GM23338 (cell line): ENCODE results near the gene ARHGEF25. TPM values are rescaled to one million over a fixed set of nuclear protein-coding genes. Genes with fewer than 3 reads are reported as not detected.

Experiments used
- ATAC-seq: fragments of 200-7000 bp; cut with Tn5 transposase; 3 replicates; pipeline ENCODE4 v1.9.1; 2020
- DNase-seq: peaks from one replicate; pipeline ENCODE4 v3.0.0-alpha.2; 2015; ENCODE audit warnings: low spot score
- H2AFZ ChIP-seq: fragments of 200-600 bp; sonication (generic); 2 replicates; pipeline ENCODE4 v1.8.0; 2016; ENCODE audit warnings: antibody characterized with exemption, mild to moderate bottlenecking, moderate library complexity
- H3F3A ChIP-seq: fragments of 200-600 bp; sonication (generic); replicated peaks from 2 replicates; pipeline ENCODE4 v1.8.0; 2017; ENCODE audit warnings: antibody characterized with exemption, mixed run types, low read depth
- H3K27ac ChIP-seq: fragments of 200-600 bp; sonication (generic); 2 replicates; pipeline ENCODE4 v1.6.1; 2016; ENCODE audit warnings: low read depth
- H3K27me3 ChIP-seq: fragments of 200-600 bp; sonication (generic); 2 replicates; pipeline ENCODE4 v1.8.0; 2016; ENCODE audit warnings: mild to moderate bottlenecking, mixed run types, moderate library complexity; ENCODE audit not compliant: insufficient read depth
- H3K36me3 ChIP-seq: fragments of 200-600 bp; sonication (generic); 2 replicates; pipeline ENCODE4 v1.8.0; 2016; ENCODE audit warnings: mild to moderate bottlenecking; ENCODE audit not compliant: insufficient read depth
- H3K4me1 ChIP-seq: fragments of 200-600 bp; sonication (generic); 2 replicates; pipeline ENCODE4 v1.8.0; 2016; ENCODE audit warnings: mild to moderate bottlenecking, moderate library complexity; ENCODE audit not compliant: insufficient read depth
- H3K4me2 ChIP-seq: fragments of 200-600 bp; sonication (generic); 2 replicates; pipeline ENCODE4 v1.7.1; 2017; ENCODE audit warnings: mixed run types
- H3K4me3 ChIP-seq: fragments of 200-600 bp; sonication (generic); 2 replicates; pipeline ENCODE4 v1.6.1; 2016; ENCODE audit warnings: mixed run types
- H3K79me2 ChIP-seq: fragments of 200-600 bp; sonication (generic); replicated peaks from 2 replicates; pipeline ENCODE4 v1.8.0; 2017; ENCODE audit warnings: mild to moderate bottlenecking; ENCODE audit not compliant: insufficient read depth
- H3K9me2 ChIP-seq: fragments of 200-600 bp; sonication (generic); 2 replicates; pipeline ENCODE4 v1.8.0; 2017; ENCODE audit not compliant: insufficient read depth
- H4K20me1 ChIP-seq: fragments of 200-600 bp; sonication (generic); replicated peaks from 2 replicates; pipeline ENCODE4 v1.8.0; 2017; ENCODE audit warnings: mild to moderate bottlenecking; ENCODE audit not compliant: insufficient read depth
- H3K27ac Mint-ChIP-seq: 2 replicates; pipeline ENCODE4 v1.8.0; 2020; ENCODE audit warnings: inconsistent platforms, mild to moderate bottlenecking, moderate library complexity, mixed read lengths
- H3K27me3 Mint-ChIP-seq: 3 replicates; pipeline ENCODE4 v1.8.0; 2022; ENCODE audit warnings: low read depth, mild to moderate bottlenecking, moderate library complexity, mixed read lengths, inconsistent platforms; ENCODE audit not compliant: insufficient read depth, poor library complexity
- H3K36me3 Mint-ChIP-seq: 3 replicates; pipeline ENCODE4 v1.8.0; 2021; ENCODE audit warnings: low read depth, mild to moderate bottlenecking, inconsistent platforms, moderate library complexity, mixed read lengths
- H3K4me1 Mint-ChIP-seq: 3 replicates; pipeline ENCODE4 v1.8.0; 2020; ENCODE audit warnings: mild to moderate bottlenecking, inconsistent platforms, mixed read lengths
- H3K4me3 Mint-ChIP-seq: 3 replicates; pipeline ENCODE4 v1.8.0; 2021; ENCODE audit warnings: moderate library complexity, mild to moderate bottlenecking, inconsistent platforms, mixed read lengths
- H3K9me3 Mint-ChIP-seq: 3 replicates; pipeline ENCODE4 v1.8.0; 2020; ENCODE audit warnings: moderate library complexity, mild to moderate bottlenecking, inconsistent platforms, mixed read lengths
- ETS1 ChIP-seq: IDR thresholded peaks from 2 replicates; pipeline ENCODE4 v1.6.1; 2016; ENCODE audit warnings: antibody characterized with exemption
- EZH2 ChIP-seq: fragments of 200-600 bp; sonication (generic); IDR thresholded peaks from one replicate; pipeline ENCODE4 v1.8.0; 2017; ENCODE audit warnings: antibody characterized with exemption, mild to moderate bottlenecking, low read depth; ENCODE audit not compliant: unreplicated experiment
- NANOG ChIP-seq: IDR thresholded peaks from 2 replicates; pipeline ENCODE4 v1.6.1; 2016; ENCODE audit warnings: antibody characterized with exemption, borderline replicate concordance
- STAT1 ChIP-seq: IDR thresholded peaks from one replicate; pipeline ENCODE4 v1.6.1; 2016; ENCODE audit warnings: antibody characterized with exemption; ENCODE audit not compliant: unreplicated experiment
- ZNF462 ChIP-seq: fragments of 250-450 bp; sonication (Bioruptor Pico); IDR thresholded peaks from 2 replicates; pipeline ENCODE4 v1.5.0; 2020; ENCODE audit warnings: mild to moderate bottlenecking, moderate library complexity
- polyA plus RNA-seq: library from polyadenylated mRNA; unstranded; fragments of >200 nt; fragmentation: Nextera tagmentation; extraction: Ambion mirVana; gene quantifications from 2 replicates; pipeline ENCODE4 v1.2.1, GENCODE V29; 2016
- total RNA-seq: library from RNA; depleted of rRNA; stranded (reverse); fragments of >200 nt; shearing (Covaris generic); gene quantifications from 2 replicates; pipeline ENCODE4 v1.2.3, GENCODE V29; 2014

ARHGEF25 gene
- total and polyA plus RNA-seq, 2 experiments from 2014 or later, result 0.53 to 10.2 TPM

DNA sequence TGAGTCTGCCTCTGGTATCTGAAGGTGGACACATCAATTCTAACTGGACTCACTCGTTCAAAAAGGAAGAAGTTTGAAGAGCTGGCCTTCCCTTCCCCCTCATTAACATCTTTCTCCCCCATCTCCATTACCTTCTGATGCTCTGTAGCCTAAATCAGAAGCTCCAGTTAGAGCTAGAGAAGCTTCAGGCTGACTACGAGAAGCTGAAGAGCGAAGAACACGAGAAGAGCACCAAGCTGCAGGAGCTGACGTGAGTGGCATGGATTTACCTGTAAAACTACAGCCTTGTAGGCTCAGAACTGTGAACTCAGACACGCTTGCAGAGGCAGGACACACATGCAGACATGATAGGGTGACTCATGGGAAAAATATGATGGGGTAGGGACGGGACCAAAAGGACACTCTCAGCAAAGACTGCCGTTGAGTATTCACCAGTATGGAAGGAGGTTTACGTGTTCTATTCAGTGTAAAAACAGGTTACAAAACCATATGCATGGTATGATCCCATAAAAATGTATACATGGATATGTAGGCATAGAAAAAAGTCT is 34.5 kb upstream of the ARHGEF25 start (continued):
- TF ChIP-seq ZNF462, result no peak
- no peak for TF ChIP-seq ETS1

DNA sequence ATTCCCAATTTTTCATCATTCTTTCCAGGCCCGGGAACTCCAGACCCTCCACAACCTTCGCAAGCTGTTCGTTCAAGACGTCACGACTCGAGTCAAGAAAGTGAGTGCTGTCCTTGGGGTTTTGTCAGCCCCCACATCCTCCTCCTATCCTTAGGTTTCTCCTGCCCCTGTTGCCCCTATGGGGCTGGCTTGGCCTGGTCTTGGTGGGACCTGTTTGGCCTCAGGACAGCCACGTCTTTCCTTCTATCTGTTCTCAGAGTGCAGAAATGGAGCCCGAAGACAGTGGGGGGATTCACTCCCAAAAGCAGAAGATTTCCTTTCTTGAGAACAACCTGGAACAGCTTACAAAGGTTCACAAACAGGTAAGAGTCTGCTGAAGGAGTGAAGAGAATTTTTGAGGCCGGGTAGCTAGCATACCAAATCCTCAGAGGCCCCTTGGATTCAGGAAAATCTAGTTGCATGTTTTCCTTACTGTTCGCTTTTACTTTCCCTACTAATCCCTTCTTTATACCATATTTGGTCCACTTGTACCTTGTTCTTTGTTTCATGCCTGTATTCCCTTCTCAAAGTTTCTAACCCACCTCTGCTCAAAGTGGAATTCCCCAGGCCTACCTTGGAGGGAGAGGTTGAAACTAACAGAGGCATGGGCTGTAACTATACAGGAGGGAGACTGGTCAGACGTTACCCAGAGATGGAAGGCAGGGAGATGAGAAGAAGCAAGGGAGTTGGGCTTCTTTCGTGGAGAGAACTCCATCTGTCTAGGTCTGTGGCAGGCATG is 33.1 kb upstream of the ARHGEF25 start:
- Histone ChIP-seq H3K27me3 (no peaks in the 10 kb centered on the region), H3K4me1 (no peaks in the 10 kb centered on the region), H4K20me1 (peaks cover 10% of the 10 kb centered on the region), H3K36me3 (peaks cover 5% of the 10 kb centered on the region), H3F3A (peaks cover 12% of the 10 kb centered on the region; the same call in 1 of the 2 replicates), H3K9me2 (no peaks in the 10 kb centered on the region), H3K4me2 (no peak overlapping the region), H2AFZ (no peak overlapping the region), H3K27ac (no peak overlapping the region), H3K4me3 (no peak overlapping the region), H3K79me2 (no peaks in the 10 kb centered on the region)
- H3K4me3 Mint-ChIP-seq, result no peak overlapping the region
- no peak for DNase-seq
- H3K9me3 Mint-ChIP-seq, result no peaks in the 10 kb centered on the region
- no peaks in the 10 kb centered on the region; the same call in 2 of the 3 replicates for H3K4me1 Mint-ChIP-seq
- H3K27me3 Mint-ChIP-seq, result peaks cover 4% of the 10 kb centered on the region
- no peak overlapping the region for H3K27ac Mint-ChIP-seq
- ATAC-seq, result no peak
- no peak for TF ChIP-seq STAT1
- no peak for TF ChIP-seq ZNF462
- no peak for TF ChIP-seq NANOG
- TF ChIP-seq EZH2, result no peak
- peaks cover 56% of the 10 kb centered on the region for H3K36me3 Mint-ChIP-seq
